HL-60 (cell line): Measurements from ENCODE around the gene ACVR1B.

Experiments
- DNase-seq, 2 experiments: peaks; one replicate each; pipeline ENCODE4 v3.0.0-alpha.2; 2010 to 2020; ENCODE audit warnings: low read depth in 1 of 2, low spot score in 1 of 2
- H3K27ac ChIP-seq: fragments of 250-450 bp; sonication (Bioruptor Pico); replicated peaks from 2 replicates; pipeline ENCODE4 v1.5.1; 2020; ENCODE audit warnings: mild to moderate bottlenecking, moderate library complexity
- H3K27me3 ChIP-seq: fragments of 250-450 bp; sonication (Bioruptor Pico); 2 replicates; pipeline ENCODE4 v1.5.1; 2021; ENCODE audit warnings: mild to moderate bottlenecking, moderate library complexity; ENCODE audit not compliant: insufficient read depth, poor library complexity, severe bottlenecking
- H3K4me3 ChIP-seq: replicated peaks from 2 replicates; pipeline ENCODE4 v1.5.1; 2011; ENCODE audit warnings: mild to moderate bottlenecking, control low read depth, low read length; ENCODE audit not compliant: insufficient read depth
- GABPA ChIP-seq: IDR thresholded peaks from 2 replicates; pipeline ENCODE4 v1.6.1; 2012; ENCODE audit warnings: low read depth
- POLR2AphosphoS5 ChIP-seq: IDR thresholded peaks from 2 replicates; pipeline ENCODE4 v1.6.1; 2012; ENCODE audit warnings: low read depth
- SPI1 ChIP-seq: IDR thresholded peaks from 2 replicates; pipeline ENCODE4 v1.6.1; 2012; ENCODE audit warnings: low read depth, mild to moderate bottlenecking, borderline replicate concordance
- TF ChIP-seq, protein P1 (sequence below): IDR thresholded peaks from one replicate; pipeline ENCODE4 v1.5.1; 2011; ENCODE audit warnings: low read length, control low read depth, inconsistent platforms; ENCODE audit not compliant: insufficient read depth
- TF ChIP-seq, protein P2 (sequence below): IDR thresholded peaks from 2 replicates; pipeline ENCODE4 v1.6.1; 2012; ENCODE audit warnings: low read depth; ENCODE audit not compliant: insufficient replicate concordance

The ACVR1B gene

DNA sequence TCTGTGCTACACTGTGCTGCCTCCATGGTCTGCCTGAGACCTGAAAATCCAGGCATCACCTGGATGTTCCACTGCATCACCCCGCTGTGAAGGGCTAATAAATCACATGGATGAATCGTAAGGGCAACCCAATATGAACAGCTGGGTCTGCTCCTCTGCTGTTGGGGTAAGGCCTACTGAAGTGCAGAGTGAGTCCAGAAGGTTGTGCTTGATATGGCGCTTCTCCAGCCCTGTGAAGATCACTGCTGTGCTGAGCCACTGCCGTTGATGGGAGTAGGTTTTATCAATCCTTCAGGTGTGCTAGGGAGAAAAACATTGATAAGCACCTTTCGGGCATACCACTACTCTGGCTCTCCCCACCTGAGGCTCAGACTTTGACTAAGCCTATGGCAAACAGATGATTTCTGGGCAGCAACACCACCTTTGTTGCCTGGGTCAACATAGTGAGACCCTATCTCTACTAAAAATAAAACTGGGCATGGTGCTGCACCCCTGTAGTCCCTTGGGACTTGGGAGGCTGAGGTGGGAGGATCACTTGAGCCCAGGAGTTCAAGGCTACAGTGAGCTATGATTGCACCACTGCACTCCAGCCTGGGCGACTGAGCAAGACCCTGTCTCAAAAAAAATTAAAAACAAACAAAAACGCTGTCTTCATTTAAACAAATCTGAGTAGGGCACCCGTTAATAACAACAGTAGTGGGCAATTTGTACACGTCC lies 42.5 kb upstream of the ACVR1B start:
- Histone ChIP-seq H3K27ac (no peak overlapping the region), H3K27me3 (peaks cover 18% of the 10 kb centered on the region), H3K4me3 (no peak overlapping the region)
- DNase-seq: no peak
- TF ChIP-seq, protein P1, sequence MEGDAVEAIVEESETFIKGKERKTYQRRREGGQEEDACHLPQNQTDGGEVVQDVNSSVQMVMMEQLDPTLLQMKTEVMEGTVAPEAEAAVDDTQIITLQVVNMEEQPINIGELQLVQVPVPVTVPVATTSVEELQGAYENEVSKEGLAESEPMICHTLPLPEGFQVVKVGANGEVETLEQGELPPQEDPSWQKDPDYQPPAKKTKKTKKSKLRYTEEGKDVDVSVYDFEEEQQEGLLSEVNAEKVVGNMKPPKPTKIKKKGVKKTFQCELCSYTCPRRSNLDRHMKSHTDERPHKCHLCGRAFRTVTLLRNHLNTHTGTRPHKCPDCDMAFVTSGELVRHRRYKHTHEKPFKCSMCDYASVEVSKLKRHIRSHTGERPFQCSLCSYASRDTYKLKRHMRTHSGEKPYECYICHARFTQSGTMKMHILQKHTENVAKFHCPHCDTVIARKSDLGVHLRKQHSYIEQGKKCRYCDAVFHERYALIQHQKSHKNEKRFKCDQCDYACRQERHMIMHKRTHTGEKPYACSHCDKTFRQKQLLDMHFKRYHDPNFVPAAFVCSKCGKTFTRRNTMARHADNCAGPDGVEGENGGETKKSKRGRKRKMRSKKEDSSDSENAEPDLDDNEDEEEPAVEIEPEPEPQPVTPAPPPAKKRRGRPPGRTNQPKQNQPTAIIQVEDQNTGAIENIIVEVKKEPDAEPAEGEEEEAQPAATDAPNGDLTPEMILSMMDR: no peak
- no peak for TF ChIP-seq SPI1
- TF ChIP-seq, protein P2, sequence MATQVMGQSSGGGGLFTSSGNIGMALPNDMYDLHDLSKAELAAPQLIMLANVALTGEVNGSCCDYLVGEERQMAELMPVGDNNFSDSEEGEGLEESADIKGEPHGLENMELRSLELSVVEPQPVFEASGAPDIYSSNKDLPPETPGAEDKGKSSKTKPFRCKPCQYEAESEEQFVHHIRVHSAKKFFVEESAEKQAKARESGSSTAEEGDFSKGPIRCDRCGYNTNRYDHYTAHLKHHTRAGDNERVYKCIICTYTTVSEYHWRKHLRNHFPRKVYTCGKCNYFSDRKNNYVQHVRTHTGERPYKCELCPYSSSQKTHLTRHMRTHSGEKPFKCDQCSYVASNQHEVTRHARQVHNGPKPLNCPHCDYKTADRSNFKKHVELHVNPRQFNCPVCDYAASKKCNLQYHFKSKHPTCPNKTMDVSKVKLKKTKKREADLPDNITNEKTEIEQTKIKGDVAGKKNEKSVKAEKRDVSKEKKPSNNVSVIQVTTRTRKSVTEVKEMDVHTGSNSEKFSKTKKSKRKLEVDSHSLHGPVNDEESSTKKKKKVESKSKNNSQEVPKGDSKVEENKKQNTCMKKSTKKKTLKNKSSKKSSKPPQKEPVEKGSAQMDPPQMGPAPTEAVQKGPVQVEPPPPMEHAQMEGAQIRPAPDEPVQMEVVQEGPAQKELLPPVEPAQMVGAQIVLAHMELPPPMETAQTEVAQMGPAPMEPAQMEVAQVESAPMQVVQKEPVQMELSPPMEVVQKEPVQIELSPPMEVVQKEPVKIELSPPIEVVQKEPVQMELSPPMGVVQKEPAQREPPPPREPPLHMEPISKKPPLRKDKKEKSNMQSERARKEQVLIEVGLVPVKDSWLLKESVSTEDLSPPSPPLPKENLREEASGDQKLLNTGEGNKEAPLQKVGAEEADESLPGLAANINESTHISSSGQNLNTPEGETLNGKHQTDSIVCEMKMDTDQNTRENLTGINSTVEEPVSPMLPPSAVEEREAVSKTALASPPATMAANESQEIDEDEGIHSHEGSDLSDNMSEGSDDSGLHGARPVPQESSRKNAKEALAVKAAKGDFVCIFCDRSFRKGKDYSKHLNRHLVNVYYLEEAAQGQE: no peak
- TF ChIP-seq POLR2AphosphoS5: no peak

DNA sequence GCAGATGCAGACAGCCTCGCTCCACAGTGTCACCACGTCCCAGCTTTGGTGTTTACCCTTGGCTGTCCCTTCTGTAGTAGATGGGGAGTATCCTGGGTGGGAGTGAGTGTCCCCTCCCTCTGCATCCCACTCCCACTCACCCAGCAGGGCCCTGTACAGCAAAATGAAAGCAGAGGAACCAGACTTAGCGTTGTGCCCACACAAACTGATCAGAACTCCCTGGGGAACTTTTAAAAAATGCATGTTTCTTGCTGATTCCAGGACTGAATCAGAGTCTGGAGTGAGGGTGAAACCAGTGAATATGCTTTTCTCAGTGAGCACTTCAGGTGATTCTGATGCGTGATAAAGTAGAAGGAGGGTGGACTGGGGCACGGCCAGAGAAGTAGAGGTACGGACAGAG lies 41.3 kb upstream of the ACVR1B start:
- Histone ChIP-seq H3K4me3 (no peak overlapping the region), H3K27me3 (peaks cover 18% of the 10 kb centered on the region), H3K27ac (no peak overlapping the region)
- no peak for DNase-seq
- TF ChIP-seq, protein P2: no peak
- TF ChIP-seq, protein P1: no peak
- TF ChIP-seq POLR2AphosphoS5 (no peak), SPI1 (no peak), GABPA (no peak)

DNA sequence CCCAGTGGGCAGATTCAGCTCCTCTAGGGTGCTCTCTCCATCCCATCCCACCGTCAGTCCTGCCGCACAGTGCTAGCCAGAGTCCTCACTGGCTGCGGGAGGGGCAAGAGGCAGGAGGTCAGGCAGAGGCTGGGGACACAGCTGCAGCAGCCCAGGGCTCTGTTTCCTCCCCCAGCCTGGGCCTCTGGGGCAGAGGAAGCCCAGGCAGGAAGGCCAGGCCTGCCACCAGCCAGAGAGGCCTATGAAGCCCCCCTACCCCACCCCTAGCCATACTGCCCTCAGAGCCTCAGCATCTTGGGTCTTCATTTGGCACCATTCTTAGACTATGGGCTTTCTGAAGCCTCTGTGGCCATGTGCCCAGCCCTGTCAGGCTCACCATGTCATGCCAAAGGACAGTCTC lies 40.8 kb upstream of the ACVR1B start:
- H3K27me3 ChIP-seq: peaks cover 18% of the 10 kb centered on the region
- no peak overlapping the region for H3K27ac ChIP-seq
- H3K4me3 ChIP-seq: no peak overlapping the region
- TF ChIP-seq GABPA: no peak
- TF ChIP-seq, protein P2: no peak
- no peak for TF ChIP-seq SPI1
- TF ChIP-seq, protein P1: no peak
- no peak for TF ChIP-seq POLR2AphosphoS5
- DNase-seq: no peak
